ENCODE measurements around the gene PALM2AKAP2.
A peak's percentile ranks its signal among the peaks of the same experiment; 100 is the strongest.

PALM2AKAP2 gene

DNA sequence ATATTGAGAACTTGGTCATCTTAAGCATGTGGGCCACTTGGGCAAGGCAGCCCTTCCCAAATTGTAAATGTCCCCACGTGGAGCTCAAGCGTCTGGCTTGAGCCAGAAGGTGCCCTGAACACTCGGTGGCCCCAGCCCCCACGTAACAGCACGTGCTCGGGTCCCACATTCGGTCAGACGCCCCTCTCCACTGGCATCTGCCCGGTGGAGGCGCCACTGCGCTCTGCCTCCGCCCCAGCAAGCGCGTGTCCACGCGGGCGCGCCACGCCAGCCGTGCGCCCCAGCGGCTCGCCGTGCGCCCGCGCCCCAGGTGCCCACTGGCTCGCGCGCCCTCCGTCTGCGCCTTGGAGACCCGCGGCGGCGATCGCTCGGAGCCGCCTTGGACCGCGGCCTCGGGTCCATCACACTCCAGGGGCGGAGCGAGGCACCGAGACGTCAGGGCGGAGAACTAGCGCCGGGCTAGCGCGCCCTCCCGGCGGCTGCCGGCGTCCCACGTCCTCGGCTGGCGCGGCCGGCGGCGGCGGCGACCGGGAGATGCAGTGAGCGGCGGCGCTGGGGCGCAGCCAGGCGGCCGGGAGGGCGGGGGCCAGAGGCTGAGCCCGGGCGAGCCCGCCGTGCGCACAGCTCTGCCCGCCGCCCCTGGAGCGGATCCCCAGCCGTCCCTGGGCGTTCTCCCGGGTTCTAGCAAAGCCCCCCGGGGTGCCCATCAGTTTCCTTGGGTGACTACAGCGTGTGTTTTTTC, at the start of gene PALM2AKAP2:
TSS of gene PALM2AKAP2 (plus strand) at position 488 of the 742 bp plus-strand sequence. CDS start 291 bp downstream, outside the sequence.
- no peak for TF ChIP-seq HDGF (IDR thresholded peaks at IDR 0.05; ENCODE audit: borderline replicate concordance)
- TF ChIP-seq TARDBP (IDR thresholded peaks at IDR 0.05), result no peak
- TF ChIP-seq FOXK2 (IDR thresholded peaks at IDR 0.05), result no peak
- no peak for TF ChIP-seq CTBP1 (IDR thresholded peaks at IDR 0.05; ENCODE audit: borderline replicate concordance)
- no peak for TF ChIP-seq SP1 (IDR thresholded peaks at IDR 0.05)
- 0 out of 2 replicates have a peak, but pooled peaks have one; percentile 55 for TF ChIP-seq LEF1 (IDR thresholded peaks at IDR 0.05; ENCODE audit: borderline replicate concordance)
- TF ChIP-seq, protein P1, sequence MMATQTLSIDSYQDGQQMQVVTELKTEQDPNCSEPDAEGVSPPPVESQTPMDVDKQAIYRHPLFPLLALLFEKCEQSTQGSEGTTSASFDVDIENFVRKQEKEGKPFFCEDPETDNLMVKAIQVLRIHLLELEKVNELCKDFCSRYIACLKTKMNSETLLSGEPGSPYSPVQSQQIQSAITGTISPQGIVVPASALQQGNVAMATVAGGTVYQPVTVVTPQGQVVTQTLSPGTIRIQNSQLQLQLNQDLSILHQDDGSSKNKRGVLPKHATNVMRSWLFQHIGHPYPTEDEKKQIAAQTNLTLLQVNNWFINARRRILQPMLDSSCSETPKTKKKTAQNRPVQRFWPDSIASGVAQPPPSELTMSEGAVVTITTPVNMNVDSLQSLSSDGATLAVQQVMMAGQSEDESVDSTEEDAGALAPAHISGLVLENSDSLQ (IDR thresholded peaks at IDR 0.05), result no peak
- no peak for TF ChIP-seq FOXM1 (IDR thresholded peaks at IDR 0.05; ENCODE audit: borderline replicate concordance)
- TF ChIP-seq NFRKB (IDR thresholded peaks at IDR 0.05), result no peak
- TF ChIP-seq ZNF384 (IDR thresholded peaks at IDR 0.05), result no peak
- peak; percentile 78 for TF ChIP-seq L3MBTL2 (conservative IDR thresholded peaks at IDR 0.05)
- ChIA-PET CTCF (interaction anchor here (1.1 kb wide), 1 partner anchor 37 kb away, joined by 3 read pairs; no protein-coding TSS in a partner anchor), POLR2A (interaction anchor here (0.9 to 1.1 kb wide), 2 partner anchors 9 to 39 kb away, joined by 3 read pairs; no protein-coding TSS in a partner anchor)
- DNase-seq (ENCODE audit: extremely low spot score), result peak; percentile 76

DNA sequence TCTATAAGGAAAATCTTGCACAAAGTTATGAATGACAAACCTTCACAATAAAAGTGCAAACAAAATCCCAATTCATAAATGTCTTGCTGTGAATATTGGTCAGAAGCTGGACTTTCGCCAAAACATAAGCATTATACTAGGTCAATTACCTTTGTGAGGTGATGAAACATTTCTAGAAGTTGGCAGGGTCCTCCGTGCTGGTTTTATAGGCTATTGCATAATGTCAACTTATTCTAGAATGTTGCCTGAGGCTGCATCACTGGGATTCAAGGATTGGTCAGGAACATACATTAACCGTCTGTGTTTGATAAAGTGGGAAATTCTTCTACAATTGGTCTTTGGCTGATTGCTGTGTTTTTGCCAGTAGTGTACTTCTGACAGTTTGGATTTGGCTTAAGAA, 49.8 kb upstream of the PALM2AKAP2 start:
- ChIA-PET POLR2A (no interaction called here), CTCF (no interaction called here)
- TF ChIP-seq CTBP1 (IDR thresholded peaks at IDR 0.05; ENCODE audit: borderline replicate concordance), result 0 out of 2 replicates have a peak, but pooled peaks have one; percentile 39
- no peak for TF ChIP-seq FOXM1 (IDR thresholded peaks at IDR 0.05; ENCODE audit: borderline replicate concordance)
- no peak for DNase-seq (ENCODE audit: extremely low spot score)

- POLR2A ChIA-PET, result no interaction called here
- CTCF ChIA-PET, result no interaction called here
- DNase-seq (ENCODE audit: extremely low spot score), result no peak
- TF ChIP-seq FOXK2 (IDR thresholded peaks at IDR 0.05) (no peak), SP1 (IDR thresholded peaks at IDR 0.05) (no peak), NFRKB (IDR thresholded peaks at IDR 0.05) (no peak)
These were observed 46.3 kb upstream of the PALM2AKAP2 start for GRCh38 chr9:109733690-109734089.

GRCh38 chr9:109734814-109735213, 45.2 kb upstream of the PALM2AKAP2 start:
- no peak for DNase-seq (ENCODE audit: extremely low spot score)
- no peak for TF ChIP-seq FOXK2 (IDR thresholded peaks at IDR 0.05)
- TF ChIP-seq TARDBP (IDR thresholded peaks at IDR 0.05), result no peak
- TF ChIP-seq FOXA1 (IDR thresholded peaks at IDR 0.05), result no peak
- ChIA-PET CTCF (no interaction called here), POLR2A (no interaction called here)

DNA sequence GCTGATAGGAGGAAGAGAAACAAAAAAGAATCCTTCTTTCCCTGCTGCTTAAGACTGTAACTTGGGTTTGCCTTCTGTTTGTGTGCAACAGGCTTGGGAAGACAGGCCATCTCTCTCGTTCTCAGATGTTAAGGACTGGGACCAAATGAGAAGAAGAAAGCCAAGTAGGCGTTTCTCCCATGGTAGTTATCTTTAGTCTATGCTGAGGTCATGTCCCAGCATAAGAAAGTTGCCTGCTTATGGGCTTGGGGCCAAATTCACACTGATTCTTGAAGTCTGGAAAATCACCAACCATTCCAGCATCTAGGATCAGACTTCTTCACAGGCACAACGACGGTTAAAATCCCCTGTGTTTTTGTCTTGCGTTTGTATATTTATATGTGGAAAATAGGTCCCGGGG, 44.2 kb upstream of the PALM2AKAP2 start:
- no peak for TF ChIP-seq FOXK2 (IDR thresholded peaks at IDR 0.05)
- ChIA-PET CTCF (no interaction called here), POLR2A (no interaction called here)
- no peak for DNase-seq (ENCODE audit: extremely low spot score)

GRCh38 chr9:109737295-109737694, 42.7 kb upstream of the PALM2AKAP2 start:
- DNase-seq (ENCODE audit: extremely low spot score), result no peak
- POLR2A ChIA-PET, result no interaction called here
- no peak for TF ChIP-seq SUZ12 (IDR thresholded peaks at IDR 0.05)
- TF ChIP-seq TARDBP (IDR thresholded peaks at IDR 0.05), result no peak
- no peak for TF ChIP-seq FOXM1 (IDR thresholded peaks at IDR 0.05; ENCODE audit: borderline replicate concordance)
- no peak for TF ChIP-seq FOXK2 (IDR thresholded peaks at IDR 0.05)
- no peak for TF ChIP-seq SP1 (IDR thresholded peaks at IDR 0.05)
- no peak for TF ChIP-seq L3MBTL2 (conservative IDR thresholded peaks at IDR 0.05)
- TF ChIP-seq CTBP1 (IDR thresholded peaks at IDR 0.05; ENCODE audit: borderline replicate concordance), result no peak
- TF ChIP-seq, protein P1 (IDR thresholded peaks at IDR 0.05), result no peak
- no peak for TF ChIP-seq LEF1 (IDR thresholded peaks at IDR 0.05; ENCODE audit: borderline replicate concordance)
- no peak for TF ChIP-seq ZNF384 (IDR thresholded peaks at IDR 0.05)
- CTCF ChIA-PET, result no interaction called here

DNA sequence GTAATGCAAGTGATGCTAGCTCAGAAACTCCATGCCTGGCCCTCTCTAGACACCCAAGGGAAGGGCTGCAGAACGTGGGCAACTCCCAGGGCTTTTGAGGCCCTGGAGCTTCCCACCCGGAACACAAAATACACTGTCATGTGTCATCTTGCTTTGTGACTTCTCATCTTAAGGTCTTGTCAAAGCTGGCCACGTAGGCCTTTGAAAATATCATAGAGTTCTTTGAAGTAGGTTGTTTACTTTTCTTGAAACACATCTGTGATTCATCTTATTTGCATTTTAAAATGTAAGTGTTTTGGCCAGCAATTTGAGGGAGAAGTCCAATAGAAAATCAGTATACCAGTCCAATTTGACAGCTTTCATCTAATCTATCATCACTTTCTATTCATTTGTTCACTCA, 40.2 kb upstream of the PALM2AKAP2 start:
- no peak for DNase-seq (ENCODE audit: extremely low spot score)
- ChIA-PET POLR2A (no interaction called here), CTCF (no interaction called here)
- TF ChIP-seq FOXK2 (IDR thresholded peaks at IDR 0.05), result no peak
- TF ChIP-seq, protein P1 (IDR thresholded peaks at IDR 0.05), result no peak
- no peak for TF ChIP-seq SUZ12 (IDR thresholded peaks at IDR 0.05)
- no peak for TF ChIP-seq FOXA1 (IDR thresholded peaks at IDR 0.05)
- TF ChIP-seq FOXM1 (IDR thresholded peaks at IDR 0.05; ENCODE audit: borderline replicate concordance), result no peak
- no peak for TF ChIP-seq SP1 (IDR thresholded peaks at IDR 0.05)
- no peak for TF ChIP-seq TARDBP (IDR thresholded peaks at IDR 0.05)
- no peak for TF ChIP-seq BHLHE40 (IDR thresholded peaks at IDR 0.05; ENCODE audit: borderline replicate concordance)
